Bronchial epithelial cell (primary cell): ENCODE measurements around the gene GNB5. TPM values are rescaled to one million over a fixed set of nuclear protein-coding genes. Genes with fewer than 3 reads are reported as not detected.

ENCODE experiments used
- DNase-seq: peaks from one replicate; pipeline ENCODE4 v3.0.0-alpha.2; 2010; ENCODE audit warnings: low read depth
- FAIRE-seq: peaks from 2 replicates; lab custom pipeline; 2011; peaks lifted over from hg19 to GRCh38; lab: Jason Lieb, UNC
- H3K27me3 ChIP-seq: 2 replicates; pipeline ENCODE4 v1.5.1; 2011; ENCODE audit warnings: low read length; ENCODE audit not compliant: control insufficient read depth, insufficient read depth
- H3K36me3 ChIP-seq: 2 replicates; pipeline ENCODE4 v1.5.1; 2011; ENCODE audit warnings: low read length; ENCODE audit not compliant: control insufficient read depth, insufficient read depth
- H3K4me3 ChIP-seq: 2 replicates; pipeline ENCODE4 v1.5.1; 2011; ENCODE audit warnings: mild to moderate bottlenecking, low read depth, low read length, control low read depth
- total RNA-seq: library from RNA; depleted of rRNA; stranded (reverse); fragments of >200 nt; gene quantifications from 2 replicates; pipeline ENCODE4 v1.2.1, GENCODE V29; 2014
- TF ChIP-seq, protein P1 (sequence below): IDR thresholded peaks from 2 replicates; pipeline ENCODE4 v1.5.1; 2011; ENCODE audit warnings: mild to moderate bottlenecking, moderate library complexity, low read length, control low read depth, inconsistent platforms; ENCODE audit not compliant: insufficient read depth, severe bottlenecking

Gene GNB5
- total RNA-seq, 1 donor from 2014 or later: 46.1 TPM

DNA sequence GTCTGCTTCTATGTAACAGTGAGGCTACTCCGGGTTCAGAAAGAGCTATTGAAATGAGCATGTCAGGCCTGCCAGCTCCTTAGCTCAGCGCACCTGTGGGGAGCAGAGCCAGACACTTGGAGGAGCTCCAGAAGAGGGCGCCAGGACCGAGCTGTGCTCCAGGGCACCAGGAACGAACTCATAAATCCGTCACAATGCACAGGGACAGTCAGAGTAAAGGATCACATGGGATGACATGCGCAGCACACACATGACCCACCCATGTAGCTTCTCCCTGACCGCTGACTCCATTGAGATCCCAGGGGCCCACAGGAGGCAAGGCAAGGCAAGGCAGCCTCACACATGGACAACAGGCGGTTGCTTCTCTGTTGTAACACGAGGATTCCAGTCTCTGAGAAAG lies 26.0 kb upstream of the GNB5 start:
- TF ChIP-seq, protein P1, sequence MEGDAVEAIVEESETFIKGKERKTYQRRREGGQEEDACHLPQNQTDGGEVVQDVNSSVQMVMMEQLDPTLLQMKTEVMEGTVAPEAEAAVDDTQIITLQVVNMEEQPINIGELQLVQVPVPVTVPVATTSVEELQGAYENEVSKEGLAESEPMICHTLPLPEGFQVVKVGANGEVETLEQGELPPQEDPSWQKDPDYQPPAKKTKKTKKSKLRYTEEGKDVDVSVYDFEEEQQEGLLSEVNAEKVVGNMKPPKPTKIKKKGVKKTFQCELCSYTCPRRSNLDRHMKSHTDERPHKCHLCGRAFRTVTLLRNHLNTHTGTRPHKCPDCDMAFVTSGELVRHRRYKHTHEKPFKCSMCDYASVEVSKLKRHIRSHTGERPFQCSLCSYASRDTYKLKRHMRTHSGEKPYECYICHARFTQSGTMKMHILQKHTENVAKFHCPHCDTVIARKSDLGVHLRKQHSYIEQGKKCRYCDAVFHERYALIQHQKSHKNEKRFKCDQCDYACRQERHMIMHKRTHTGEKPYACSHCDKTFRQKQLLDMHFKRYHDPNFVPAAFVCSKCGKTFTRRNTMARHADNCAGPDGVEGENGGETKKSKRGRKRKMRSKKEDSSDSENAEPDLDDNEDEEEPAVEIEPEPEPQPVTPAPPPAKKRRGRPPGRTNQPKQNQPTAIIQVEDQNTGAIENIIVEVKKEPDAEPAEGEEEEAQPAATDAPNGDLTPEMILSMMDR: peak; percentile 43
- Histone ChIP-seq H3K36me3 (peaks cover 12% of the 10 kb centered on the region), H3K4me3 (no peak overlapping the region), H3K27me3 (no peaks in the 10 kb centered on the region)
- no peak for FAIRE-seq
- DNase-seq: peak; percentile 14

DNA sequence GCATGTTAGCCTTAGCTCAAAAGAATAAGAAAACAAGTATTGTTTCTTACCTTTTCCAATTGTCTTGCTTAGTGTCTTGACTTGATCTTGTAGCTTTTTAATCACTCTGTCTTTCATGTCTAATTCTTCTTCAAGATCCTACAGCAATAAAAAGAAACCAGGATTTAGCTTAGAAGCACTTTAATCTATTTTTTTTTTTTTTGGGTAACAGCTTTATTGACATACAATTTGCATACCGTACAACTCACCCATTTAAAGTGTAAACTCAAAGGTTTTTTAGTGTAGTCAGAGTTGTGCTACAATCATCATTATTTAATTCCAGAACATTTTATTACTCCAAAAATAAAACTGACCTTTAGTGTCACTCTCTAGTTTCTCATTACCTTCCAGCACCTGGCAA lies 23.4 kb upstream of the GNB5 start:
- H3K36me3 ChIP-seq: peaks cover 18% of the 10 kb centered on the region
- TF ChIP-seq, protein P1: no peak

DNA sequence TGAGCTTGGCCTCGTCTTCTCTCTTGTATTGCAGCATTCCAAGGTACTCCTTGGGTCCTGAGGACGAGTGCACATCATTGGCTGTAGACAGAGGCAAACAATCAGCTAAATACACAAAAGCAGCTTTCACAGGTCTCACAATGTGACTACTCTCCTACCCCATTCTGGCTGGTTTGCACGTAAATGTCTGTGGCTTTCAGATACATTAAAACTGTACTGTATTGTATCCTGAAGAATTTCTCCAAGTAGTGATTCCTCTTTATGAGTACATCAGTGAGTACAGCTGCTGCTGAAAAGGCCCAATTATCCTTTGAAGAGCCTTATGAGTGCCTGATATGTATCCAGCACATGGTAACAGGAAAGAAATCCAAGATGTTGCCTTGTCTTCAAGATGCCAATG lies 22.0 kb upstream of the GNB5 start:
- Histone ChIP-seq H3K27me3 (no peaks in the 10 kb centered on the region), H3K4me3 (no peak overlapping the region), H3K36me3 (peaks cover 15% of the 10 kb centered on the region)
- DNase-seq: no peak
- TF ChIP-seq, protein P1: no peak
- FAIRE-seq: no peak

More for the DNA sequence above, 23.4 kb upstream of the GNB5 start:
- FAIRE-seq (no peak), DNase-seq (no peak)
- Histone ChIP-seq H3K4me3 (no peak overlapping the region), H3K27me3 (no peaks in the 10 kb centered on the region)

DNA sequence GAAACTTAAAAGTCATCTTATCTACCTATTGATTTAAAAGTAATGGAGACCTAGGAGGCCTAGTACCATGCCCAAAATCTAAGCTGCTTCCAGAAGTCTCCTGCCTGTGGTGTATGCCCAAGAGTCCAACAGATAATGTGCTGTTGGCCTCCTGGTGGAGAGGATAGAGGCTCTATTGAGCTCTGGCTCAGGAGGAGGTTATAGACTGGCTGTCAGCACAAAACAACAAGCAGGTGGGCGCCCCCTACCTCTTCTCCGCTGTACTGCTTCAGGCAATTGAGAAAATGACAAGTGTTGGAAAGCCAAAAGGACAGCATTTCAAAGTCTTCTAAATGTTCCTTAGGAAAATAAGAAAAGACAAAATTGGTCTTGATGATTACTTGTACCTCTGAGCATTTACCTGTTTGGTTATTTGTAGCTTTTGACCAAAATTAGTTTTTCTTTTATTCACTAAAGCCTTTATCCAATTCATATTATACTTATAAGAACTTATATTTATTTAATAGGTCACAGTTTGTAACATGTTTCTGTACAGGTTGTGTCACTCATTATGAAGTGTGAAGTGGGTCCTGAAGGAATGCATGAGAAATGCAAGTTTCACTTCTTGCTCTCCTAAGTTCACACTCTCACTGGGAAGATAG lies 17.2 kb upstream of the GNB5 start:
- Histone ChIP-seq H3K4me3 (no peak overlapping the region), H3K27me3 (no peaks in the 10 kb centered on the region), H3K36me3 (peaks cover 22% of the 10 kb centered on the region)
- DNase-seq (peak; percentile 62), FAIRE-seq (no peak)
- TF ChIP-seq, protein P1: peak; percentile 87

GRCh38 chr15:52207191-52207590 lies 16.0 kb upstream of the GNB5 start:
- FAIRE-seq (no peak), DNase-seq (no peak)
- H3K27me3 ChIP-seq: no peaks in the 10 kb centered on the region
- TF ChIP-seq, protein P1: no peak
- no peak overlapping the region for H3K4me3 ChIP-seq
- peaks cover 19% of the 10 kb centered on the region for H3K36me3 ChIP-seq

DNA sequence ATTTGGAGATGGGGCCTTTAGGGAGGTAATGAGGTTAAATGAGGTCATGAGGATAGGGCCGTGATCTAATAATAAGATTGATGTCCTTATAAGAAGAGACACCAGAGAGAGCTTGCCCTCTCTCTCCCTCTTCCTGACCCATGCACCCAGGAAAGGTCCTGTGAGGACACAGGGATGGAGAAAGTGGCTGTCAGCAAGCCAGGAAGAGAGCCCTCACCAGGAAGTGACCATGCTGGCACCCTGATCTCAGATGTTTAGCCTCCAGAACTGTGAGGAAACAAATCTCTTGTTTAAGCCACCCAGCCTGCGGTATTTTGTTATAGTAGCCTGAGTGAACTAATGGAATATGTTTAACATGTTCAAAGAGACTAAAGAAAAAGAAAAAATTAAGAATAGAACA lies 15.3 kb upstream of the GNB5 start:
- FAIRE-seq (no peak), DNase-seq (no peak)
- TF ChIP-seq, protein P1: no peak
- H3K36me3 ChIP-seq: peaks cover 14% of the 10 kb centered on the region
- H3K27me3 ChIP-seq: no peaks in the 10 kb centered on the region
- H3K4me3 ChIP-seq: no peak overlapping the region
